ENCODE data around the gene ADRB2.

ADRB2 gene

DNA sequence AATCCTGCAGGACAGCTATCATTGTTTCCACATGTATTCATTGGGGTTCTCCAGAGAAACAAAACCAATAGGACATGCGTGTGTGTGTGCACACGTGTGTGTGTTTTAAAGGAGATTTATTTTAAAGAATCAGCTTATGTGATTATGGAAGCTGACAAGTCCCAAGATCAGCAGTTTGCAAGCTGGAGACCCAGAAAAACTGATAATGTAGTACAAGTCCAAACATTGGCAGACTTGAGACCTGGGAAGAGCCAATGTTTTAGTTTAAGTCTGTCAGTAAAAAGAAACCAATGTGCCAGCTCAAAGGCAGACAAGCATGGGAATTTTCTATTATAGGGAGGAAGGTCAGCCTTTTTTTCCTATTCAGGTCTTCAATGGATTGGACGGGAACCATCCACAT is 35.3 kb downstream of the ADRB2 start:
- DNase-seq (ENCODE audit: low read depth, low spot score), result no peak
- no peak overlapping the region for H3K4me3 ChIP-seq (ENCODE audit: low read depth, low read length)
- CTCF ChIA-PET, result interaction anchor here (0.7 to 1.7 kb wide), 2 partner anchors 41 to 122 kb away, joined by 3 read pairs; no protein-coding TSS in a partner anchor
- POLR2A ChIA-PET, result no interaction called here
- TF ChIP-seq, protein P1, sequence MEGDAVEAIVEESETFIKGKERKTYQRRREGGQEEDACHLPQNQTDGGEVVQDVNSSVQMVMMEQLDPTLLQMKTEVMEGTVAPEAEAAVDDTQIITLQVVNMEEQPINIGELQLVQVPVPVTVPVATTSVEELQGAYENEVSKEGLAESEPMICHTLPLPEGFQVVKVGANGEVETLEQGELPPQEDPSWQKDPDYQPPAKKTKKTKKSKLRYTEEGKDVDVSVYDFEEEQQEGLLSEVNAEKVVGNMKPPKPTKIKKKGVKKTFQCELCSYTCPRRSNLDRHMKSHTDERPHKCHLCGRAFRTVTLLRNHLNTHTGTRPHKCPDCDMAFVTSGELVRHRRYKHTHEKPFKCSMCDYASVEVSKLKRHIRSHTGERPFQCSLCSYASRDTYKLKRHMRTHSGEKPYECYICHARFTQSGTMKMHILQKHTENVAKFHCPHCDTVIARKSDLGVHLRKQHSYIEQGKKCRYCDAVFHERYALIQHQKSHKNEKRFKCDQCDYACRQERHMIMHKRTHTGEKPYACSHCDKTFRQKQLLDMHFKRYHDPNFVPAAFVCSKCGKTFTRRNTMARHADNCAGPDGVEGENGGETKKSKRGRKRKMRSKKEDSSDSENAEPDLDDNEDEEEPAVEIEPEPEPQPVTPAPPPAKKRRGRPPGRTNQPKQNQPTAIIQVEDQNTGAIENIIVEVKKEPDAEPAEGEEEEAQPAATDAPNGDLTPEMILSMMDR (IDR thresholded peaks at IDR 0.05; ENCODE audit: insufficient read depth, low read length, missing control alignments), result no peak

DNA sequence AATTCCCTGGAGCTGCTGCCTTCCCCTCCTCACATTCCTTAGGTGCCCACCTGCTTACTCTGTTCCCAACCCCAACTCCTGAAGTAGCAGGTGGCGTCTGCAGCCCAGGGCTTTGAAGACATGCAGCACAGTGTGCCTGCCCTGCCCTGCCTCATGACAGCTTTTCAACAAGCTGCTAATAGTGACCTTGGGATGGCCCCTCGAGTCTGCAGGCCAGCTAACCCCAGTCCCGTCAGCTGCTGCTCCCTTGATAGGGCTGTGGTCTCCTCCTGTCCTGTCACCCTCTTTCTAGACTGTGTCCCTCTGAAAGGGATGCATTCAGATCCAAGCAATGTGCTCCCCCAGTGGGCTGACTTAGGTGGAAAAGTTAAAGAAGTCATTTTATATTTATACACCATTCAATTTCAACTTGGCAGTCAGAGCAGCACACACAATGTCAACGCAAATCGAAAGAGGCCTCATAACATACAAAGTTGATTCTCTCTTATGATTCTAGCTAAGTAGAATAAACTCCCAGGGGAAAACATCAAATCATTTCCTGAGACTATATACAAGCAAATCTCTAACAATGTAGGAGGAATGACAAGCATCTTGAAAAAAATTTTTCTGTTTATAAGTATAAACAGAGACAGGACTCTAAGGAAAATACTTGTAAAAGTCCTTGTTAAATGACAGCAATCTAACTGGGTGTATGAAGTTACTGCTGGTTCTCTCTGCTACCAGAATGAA is 37.9 kb downstream of the ADRB2 start:
- TF ChIP-seq, protein P1 (IDR thresholded peaks at IDR 0.05; ENCODE audit: insufficient read depth, low read length, missing control alignments), result no peak
- no peak for DNase-seq (ENCODE audit: low read depth, low spot score)
- CTCF ChIA-PET, result no interaction called here
- POLR2A ChIA-PET, result no interaction called here
- no peak overlapping the region for H3K4me3 ChIP-seq (ENCODE audit: low read depth, low read length)

DNA sequence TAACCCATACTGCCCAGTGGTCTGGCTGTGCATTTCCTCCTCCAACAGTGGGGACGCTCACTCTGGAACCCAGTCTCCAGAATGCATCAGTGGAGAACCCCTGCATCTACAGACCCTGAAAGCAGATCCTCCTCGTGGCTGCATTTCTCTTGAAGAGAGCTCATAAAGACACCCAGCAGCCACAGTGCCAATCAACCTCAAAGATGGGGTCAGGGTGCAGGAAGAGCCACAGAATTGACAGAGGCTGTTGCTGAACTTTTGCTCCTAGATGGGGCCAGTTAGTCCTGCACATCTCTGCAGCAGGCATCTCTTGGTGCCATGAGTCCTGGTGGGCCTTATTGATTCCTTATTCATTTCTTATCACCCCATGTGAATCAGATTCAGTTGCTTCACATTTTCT is 39.6 kb downstream of the ADRB2 start:
- ChIA-PET CTCF (interaction anchor here (1.1 kb wide), 1 partner anchor 92 kb away, joined by 3 read pairs; no protein-coding TSS in a partner anchor), POLR2A (no interaction called here)
- DNase-seq (ENCODE audit: low read depth, low spot score), result no peak
- TF ChIP-seq, protein P1 (IDR thresholded peaks at IDR 0.05; ENCODE audit: insufficient read depth, low read length, missing control alignments), result no peak
- H3K4me3 ChIP-seq (ENCODE audit: low read depth, low read length), result no peak overlapping the region

DNA sequence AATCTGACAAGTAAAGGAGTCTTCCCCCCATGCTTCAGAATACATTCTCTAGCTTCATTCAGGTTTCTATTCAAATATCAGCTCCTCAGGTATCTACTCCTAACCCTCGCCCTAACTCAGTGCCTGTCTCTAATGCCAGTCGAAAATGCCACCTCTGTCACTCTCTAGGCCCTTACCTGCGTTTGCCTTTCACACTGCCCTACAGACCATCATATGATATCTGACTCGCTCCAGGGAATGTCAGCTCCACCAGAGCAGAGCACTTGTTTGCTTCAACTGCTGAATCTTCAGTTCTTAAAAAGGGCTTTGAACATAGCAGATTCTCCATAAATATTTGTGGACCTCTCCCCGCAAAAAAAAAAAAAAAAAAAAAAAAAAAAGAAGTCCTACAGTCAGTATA is 46.7 kb downstream of the ADRB2 start:
- CTCF ChIA-PET, result interaction anchor here (1.1 kb wide), 1 partner anchor 85 kb away, joined by 3 read pairs; no protein-coding TSS in a partner anchor
- TF ChIP-seq, protein P1 (IDR thresholded peaks at IDR 0.05; ENCODE audit: insufficient read depth, low read length, missing control alignments), result no peak
- H3K4me3 ChIP-seq (ENCODE audit: low read depth, low read length), result no peak overlapping the region
- no peak for DNase-seq (ENCODE audit: low read depth, low spot score)
- POLR2A ChIA-PET, result no interaction called here

DNA sequence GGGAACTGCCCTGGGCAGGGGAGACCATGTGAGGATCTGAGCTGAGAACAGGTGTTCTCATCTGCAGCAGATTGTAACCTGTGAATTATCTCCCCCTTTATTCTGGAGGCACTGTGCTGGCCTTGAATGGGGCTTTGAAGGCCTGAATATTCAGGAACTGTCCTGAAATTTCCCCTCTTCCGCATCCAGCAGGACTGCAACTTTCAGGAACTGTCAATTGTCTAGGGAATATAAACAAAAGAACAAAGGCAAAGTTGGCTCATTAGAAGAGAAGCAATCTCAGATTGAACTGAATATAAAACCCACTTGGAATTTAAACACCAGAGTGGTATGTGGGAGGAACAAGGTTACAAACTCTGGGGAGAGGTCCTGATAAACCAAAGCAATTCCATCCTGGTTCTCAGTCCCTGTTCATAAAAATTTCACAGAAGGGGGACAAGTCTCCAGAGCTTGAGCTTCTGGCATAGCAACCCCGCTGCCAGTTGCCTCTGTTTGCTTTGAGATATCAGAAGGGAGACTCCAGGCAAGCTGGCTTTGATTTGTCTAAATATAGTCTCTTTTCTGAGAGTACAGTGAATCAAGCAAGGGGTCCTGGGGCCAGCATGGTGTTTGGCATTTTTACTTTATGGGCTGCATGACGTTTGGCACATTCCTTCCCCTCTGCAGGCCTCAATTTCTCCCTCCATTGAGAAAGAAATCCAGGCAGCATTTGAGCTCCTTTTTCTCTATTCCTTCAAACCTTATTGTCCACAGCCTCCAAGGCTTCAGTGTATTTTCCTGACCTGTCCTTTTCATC is 47.5 kb downstream of the ADRB2 start:
- TF ChIP-seq, protein P1 (IDR thresholded peaks at IDR 0.05; ENCODE audit: insufficient read depth, low read length, missing control alignments), result no peak
- DNase-seq (ENCODE audit: low read depth, low spot score), result no peak
- ChIA-PET CTCF (interaction anchor here (0.5 to 1.1 kb wide), 3 partner anchors 84 to 453 kb away, joined by 3 read pairs; no protein-coding TSS in a partner anchor), POLR2A (interaction anchor here (1.4 kb wide), 1 partner anchor 40 kb away, joined by 3 read pairs; no protein-coding TSS in a partner anchor)
- no peak overlapping the region for H3K4me3 ChIP-seq (ENCODE audit: low read depth, low read length)
